GM13977 (cell line): ENCODE measurements around the gene MRGPRX2.

Experiments used
- DNase-seq: peaks from one replicate; pipeline ENCODE4 v3.0.0; 2012; ENCODE audit warnings: low spot score
- in situ Hi-C: fragments of 300-500 bp; cut with MboI; formaldehyde crosslinking; loops from one replicate; pipeline ENCODE4 v1.12.0; 2022; ENCODE audit warnings: low sequenced_read_pairs, low pct_unique_long_range_greater_than_20kb, mixed read lengths, inconsistent platforms; ENCODE audit not compliant: unreplicated experiment
- TF ChIP-seq, protein P1 (sequence below): IDR thresholded peaks from 2 replicates; pipeline ENCODE4 v1.5.1; 2012; ENCODE audit warnings: mild to moderate bottlenecking, control low read depth; ENCODE audit not compliant: insufficient read depth; ENCODE audit errors: extremely low read depth, missing control alignments

MRGPRX2 gene

DNA sequence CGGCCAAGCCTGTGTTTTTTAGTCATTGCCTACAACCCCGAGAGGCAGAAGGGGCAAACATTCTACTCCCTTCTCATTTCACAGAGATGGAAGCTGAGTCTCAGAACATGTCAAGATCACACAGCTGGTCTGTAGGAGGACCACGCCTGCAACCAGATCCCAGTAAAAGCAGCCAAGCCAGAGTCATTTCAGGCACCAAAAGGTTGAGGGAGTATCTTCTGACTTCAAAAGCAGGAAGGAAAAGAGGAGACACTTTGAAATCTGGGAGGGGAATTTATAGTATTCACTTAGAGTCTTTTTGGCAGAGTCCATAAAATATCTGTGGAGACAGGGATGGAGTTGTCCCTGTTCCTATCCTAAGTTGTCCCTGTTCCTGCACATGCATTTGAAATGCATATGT lies 38.6 kb upstream of the MRGPRX2 start:
- no peak for DNase-seq
- in situ Hi-C loops = no loop called here
- TF ChIP-seq, protein P1, sequence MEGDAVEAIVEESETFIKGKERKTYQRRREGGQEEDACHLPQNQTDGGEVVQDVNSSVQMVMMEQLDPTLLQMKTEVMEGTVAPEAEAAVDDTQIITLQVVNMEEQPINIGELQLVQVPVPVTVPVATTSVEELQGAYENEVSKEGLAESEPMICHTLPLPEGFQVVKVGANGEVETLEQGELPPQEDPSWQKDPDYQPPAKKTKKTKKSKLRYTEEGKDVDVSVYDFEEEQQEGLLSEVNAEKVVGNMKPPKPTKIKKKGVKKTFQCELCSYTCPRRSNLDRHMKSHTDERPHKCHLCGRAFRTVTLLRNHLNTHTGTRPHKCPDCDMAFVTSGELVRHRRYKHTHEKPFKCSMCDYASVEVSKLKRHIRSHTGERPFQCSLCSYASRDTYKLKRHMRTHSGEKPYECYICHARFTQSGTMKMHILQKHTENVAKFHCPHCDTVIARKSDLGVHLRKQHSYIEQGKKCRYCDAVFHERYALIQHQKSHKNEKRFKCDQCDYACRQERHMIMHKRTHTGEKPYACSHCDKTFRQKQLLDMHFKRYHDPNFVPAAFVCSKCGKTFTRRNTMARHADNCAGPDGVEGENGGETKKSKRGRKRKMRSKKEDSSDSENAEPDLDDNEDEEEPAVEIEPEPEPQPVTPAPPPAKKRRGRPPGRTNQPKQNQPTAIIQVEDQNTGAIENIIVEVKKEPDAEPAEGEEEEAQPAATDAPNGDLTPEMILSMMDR = no peak

- in situ Hi-C loops = no loop called here
- TF ChIP-seq, protein P1 = no peak
- no peak for DNase-seq
Measured at GRCh38 chr11:19094859-19095258, 34.3 kb upstream of the MRGPRX2 start.

DNA sequence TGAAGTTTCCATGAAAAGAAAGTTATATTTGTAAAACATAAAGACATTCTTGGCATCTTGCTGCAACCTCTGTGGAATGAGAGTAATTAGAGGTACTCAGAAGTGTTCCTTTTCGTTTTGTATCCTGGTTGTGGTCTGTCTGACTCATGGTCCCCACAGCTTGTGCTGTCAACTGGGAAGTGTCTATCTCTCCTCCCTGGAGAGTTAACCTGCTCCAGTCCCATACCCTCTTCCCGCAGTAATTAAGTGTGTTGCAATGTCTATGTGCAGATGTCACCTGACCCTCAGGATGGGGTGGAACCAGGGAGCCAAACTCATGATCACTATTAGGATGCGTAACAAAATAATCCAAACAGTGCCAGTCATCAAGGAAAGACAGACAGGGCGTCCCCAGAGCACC lies 33.5 kb upstream of the MRGPRX2 start:
- TF ChIP-seq, protein P1 = no peak
- no peak for DNase-seq
- in situ Hi-C loops = no loop called here

GRCh38 chr11:19092850-19093249 lies 32.3 kb upstream of the MRGPRX2 start:
- TF ChIP-seq, protein P1 = no peak
- in situ Hi-C loops = no loop called here
- no peak for DNase-seq

DNA sequence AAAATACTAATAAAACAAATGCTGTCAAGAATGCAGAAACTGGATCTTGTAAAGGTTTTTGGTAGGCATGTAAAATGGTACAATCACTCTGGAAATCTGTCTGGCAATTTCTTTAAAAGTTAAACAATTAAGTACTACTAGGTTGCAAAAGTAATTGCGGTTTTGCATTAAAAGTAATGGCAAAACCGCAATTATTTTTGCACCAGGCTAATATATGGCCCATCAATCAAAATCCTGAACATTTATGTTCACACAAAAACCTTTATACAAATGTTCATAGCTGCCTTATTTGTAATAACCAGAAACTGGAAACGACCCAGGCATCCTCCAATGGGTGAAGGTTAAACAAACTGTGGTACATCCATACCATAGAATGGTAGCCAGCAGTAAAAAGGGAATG lies 31.8 kb upstream of the MRGPRX2 start:
- TF ChIP-seq, protein P1 = no peak
- DNase-seq = no peak
- in situ Hi-C loops = no loop called here

DNA sequence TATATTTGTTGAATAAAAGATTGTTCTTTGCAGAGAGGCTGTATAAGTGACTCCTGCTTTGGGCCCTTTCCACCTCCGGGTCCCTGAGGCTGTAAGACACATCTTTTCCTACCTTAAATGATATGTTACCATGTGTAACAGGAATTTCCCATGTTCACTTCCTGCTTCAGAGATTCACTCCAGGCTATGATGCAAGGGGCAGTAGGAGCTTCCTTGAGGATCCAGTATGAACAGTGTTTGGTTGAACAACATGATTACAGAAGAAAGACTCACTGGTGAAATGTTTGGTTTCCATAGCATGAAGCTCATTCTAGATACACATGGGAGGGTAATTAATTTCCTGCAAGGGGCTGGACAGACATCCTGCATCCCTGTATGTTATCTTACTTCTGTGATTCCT lies 30.8 kb upstream of the MRGPRX2 start:
- in situ Hi-C loops = no loop called here
- DNase-seq = no peak
- TF ChIP-seq, protein P1 = no peak

DNA sequence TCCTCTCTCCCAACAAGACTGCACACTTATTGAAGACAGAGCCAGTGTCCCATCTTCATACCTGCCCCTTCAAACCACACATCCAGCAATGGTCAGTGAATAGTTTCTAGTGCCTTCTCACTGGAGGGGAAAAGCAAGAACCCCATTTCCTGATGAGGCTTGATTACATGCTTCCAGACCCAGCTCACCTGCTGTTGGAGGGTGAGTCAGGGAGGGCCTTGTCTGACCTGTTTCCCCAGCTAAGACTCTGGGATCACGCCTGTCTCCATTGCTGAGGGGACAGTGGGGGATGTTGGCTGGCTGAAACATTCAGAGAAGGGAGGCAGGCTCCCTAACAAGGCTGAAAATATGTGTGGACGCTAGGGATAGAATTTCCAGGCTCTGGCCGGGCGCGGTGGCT lies 28.9 kb upstream of the MRGPRX2 start:
- in situ Hi-C loops = no loop called here
- DNase-seq = no peak
- TF ChIP-seq, protein P1 = no peak
